Lung (tissue), 12 donors: ENCODE data around the gene ANO1. TPM values are rescaled to one million over a fixed set of nuclear protein-coding genes. Genes with fewer than 3 reads are reported as not detected.

ENCODE experiments used
- ATAC-seq: fragments of 200-7000 bp; cut with Tn5 transposase; one replicate; pipeline ENCODE4 v1.9.1; 2020; ENCODE audit warnings: moderate number of reproducible peaks; ENCODE audit not compliant: insufficient read depth, low FRiP score
- DNase-seq, 3 donors: peaks; one replicate each; pipeline ENCODE4 v3.0.0-alpha.2; 2013 to 2017
- H3K27ac ChIP-seq, 2 donors: one replicate each; pipeline ENCODE4 v1.5.1; 2013; ENCODE audit warnings: mild to moderate bottlenecking in 2 of 2, moderate library complexity in 2 of 2, control low read depth in 1 of 2, inconsistent platforms in 1 of 2, low read depth in 1 of 2, low read length in 1 of 2
- H3K27me3 ChIP-seq, 3 donors: one replicate each; pipeline ENCODE4 v1.5.1; 2013; ENCODE audit warnings: low read length in 2 of 3; ENCODE audit not compliant: control insufficient read depth in 3 of 3, insufficient read depth in 3 of 3
- H3K36me3 ChIP-seq, 4 donors: one replicate each; pipeline ENCODE4 v1.5.1; 2013; ENCODE audit warnings: low read length in 4 of 4, mild to moderate bottlenecking in 1 of 4, moderate library complexity in 1 of 4; ENCODE audit not compliant: control insufficient read depth in 4 of 4, insufficient read depth in 4 of 4
- H3K4me1 ChIP-seq, 5 donors: one replicate each; pipeline ENCODE4 v1.5.1; 2013; ENCODE audit warnings: low read length in 5 of 5, mild to moderate bottlenecking in 2 of 5, moderate library complexity in 1 of 5; ENCODE audit not compliant: control insufficient read depth in 5 of 5, insufficient read depth in 5 of 5
- H3K4me3 ChIP-seq: one replicate; pipeline ENCODE4 v1.5.1; 2013; ENCODE audit warnings: mild to moderate bottlenecking, control low read depth, moderate library complexity
- H3K9ac ChIP-seq, 2 donors: one replicate each; pipeline ENCODE4 v1.5.1; 2013; ENCODE audit warnings: low read length in 2 of 2, control low read depth in 1 of 2; ENCODE audit not compliant: insufficient read depth in 1 of 2
- H3K9me3 ChIP-seq, 4 donors: one replicate each; pipeline ENCODE4 v1.5.1; 2013; ENCODE audit warnings: low read length in 3 of 4, mild to moderate bottlenecking in 1 of 4, moderate library complexity in 1 of 4; ENCODE audit not compliant: control insufficient read depth in 4 of 4, insufficient read depth in 3 of 4
- WGBS, 2 donors: extraction: QIAGEN DNeasy Blood & Tissue Kit; methylation state at CpG; one replicate each; pipeline ENCODE4 v1.1.7; 2013; 5-methylcytosine and 5-hydroxymethylcytosine counted together
- polyA plus RNA-seq, 2 donors: library from polyadenylated mRNA; stranded (reverse); fragments of 200-250 nt; gene quantifications; one replicate each; pipeline ENCODE4 v1.2.1, GENCODE V29; 2013
- total RNA-seq, 2 donors: library from RNA; depleted of rRNA in 1 of 2; stranded (reverse); fragments of >200 nt in 1 of 2; gene quantifications; one replicate each; pipeline ENCODE4 v1.2.1, GENCODE V29; 2014 to 2021
- TF ChIP-seq, protein P1 (sequence below): IDR thresholded peaks from 2 replicates; pipeline ENCODE4 v1.5.1; 2012; ENCODE audit warnings: mild to moderate bottlenecking; ENCODE audit errors: control extremely low read depth, extremely low read depth
- donor health status: control.
- donor health status: control.
- donor health status: Bipolar disorder and iron deficiency.
- donor health status: healthy.
- donor health status: DM: yes; HTN: yes; CAD: no.

The ANO1 gene
- total and polyA plus RNA-seq, 4 donors = 1.2 to 10.8 (median 5.5) TPM

DNA sequence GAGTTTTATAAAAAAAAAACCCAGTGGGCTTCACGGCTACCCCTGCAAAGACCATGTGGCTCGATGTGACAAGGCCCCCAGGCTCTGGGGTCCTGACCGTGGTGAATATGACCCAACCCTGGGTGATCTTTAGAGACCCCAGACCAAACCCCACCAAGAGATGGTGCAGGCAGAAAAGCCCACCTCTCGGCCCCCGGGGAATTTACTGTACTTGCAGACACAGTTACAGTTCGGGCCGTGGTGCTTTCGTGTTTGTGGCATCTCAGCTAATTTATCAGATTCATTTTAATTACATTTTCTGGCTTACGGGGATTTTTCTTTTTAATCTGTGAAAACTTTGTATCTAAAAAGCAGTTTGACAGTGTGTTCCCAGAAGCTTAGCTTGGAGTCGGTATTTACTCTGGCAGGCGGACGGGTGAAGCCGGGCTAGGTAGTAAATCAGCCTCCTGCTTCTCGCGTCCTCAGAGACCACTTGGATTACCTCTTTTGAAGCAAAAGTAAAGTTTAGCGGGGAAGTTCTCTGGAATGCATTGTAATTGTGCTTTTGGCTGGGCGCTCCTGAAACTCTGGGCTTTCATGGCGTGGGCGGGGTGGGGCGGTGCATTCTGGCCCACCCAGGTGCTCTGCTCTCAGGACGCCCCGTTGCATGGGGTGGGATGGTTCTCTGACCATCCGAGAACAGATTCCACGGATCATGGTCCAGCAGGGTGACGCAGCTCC lies 25.3 kb downstream of the ANO1 start:
- Histone ChIP-seq H3K9ac (no peak overlapping the region), H3K9me3 (no peaks in the 10 kb centered on the region), H3K27me3 (no peaks in the 10 kb centered on the region), H3K27ac (no peak overlapping the region), H3K36me3 (no peaks in the 10 kb centered on the region), H3K4me3 (no peak overlapping the region), H3K4me1 (peaks cover 0 to 6% (median 0%) of the 10 kb centered on the region in 5 donors)
- ATAC-seq (no peak), DNase-seq (peak in 2 of 3 donors; percentile 25 to 35)
- TF ChIP-seq, protein P1, sequence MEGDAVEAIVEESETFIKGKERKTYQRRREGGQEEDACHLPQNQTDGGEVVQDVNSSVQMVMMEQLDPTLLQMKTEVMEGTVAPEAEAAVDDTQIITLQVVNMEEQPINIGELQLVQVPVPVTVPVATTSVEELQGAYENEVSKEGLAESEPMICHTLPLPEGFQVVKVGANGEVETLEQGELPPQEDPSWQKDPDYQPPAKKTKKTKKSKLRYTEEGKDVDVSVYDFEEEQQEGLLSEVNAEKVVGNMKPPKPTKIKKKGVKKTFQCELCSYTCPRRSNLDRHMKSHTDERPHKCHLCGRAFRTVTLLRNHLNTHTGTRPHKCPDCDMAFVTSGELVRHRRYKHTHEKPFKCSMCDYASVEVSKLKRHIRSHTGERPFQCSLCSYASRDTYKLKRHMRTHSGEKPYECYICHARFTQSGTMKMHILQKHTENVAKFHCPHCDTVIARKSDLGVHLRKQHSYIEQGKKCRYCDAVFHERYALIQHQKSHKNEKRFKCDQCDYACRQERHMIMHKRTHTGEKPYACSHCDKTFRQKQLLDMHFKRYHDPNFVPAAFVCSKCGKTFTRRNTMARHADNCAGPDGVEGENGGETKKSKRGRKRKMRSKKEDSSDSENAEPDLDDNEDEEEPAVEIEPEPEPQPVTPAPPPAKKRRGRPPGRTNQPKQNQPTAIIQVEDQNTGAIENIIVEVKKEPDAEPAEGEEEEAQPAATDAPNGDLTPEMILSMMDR = no peak
- 73 to 84% methylated on average over 25 of the region's 25 CpGs for WGBS, 2 donors

DNA sequence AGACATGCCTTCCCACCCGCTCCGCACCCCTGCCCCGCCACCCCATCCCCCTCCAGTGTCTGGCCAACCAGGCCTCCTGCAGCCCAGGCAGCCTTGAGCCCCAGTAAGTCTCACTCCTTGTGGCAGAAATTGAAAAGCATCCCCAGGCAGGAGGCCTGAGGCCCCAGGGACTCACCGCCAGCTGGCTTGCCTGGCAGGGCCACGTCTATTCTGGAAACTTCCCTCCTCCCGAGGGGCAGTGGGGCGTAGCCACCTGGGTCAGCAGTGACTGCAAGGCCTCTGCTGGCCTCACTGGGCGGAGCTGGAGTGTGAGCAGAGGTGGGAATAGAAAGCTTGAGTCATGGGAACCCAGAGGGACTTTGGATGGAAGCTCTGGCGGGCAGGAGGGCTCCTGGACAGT lies 26.3 kb downstream of the ANO1 start:
- ATAC-seq (no peak), DNase-seq (no peak)
- Histone ChIP-seq H3K36me3 (no peaks in the 10 kb centered on the region), H3K4me3 (no peak overlapping the region), H3K9ac (no peak overlapping the region), H3K27ac (no peak overlapping the region), H3K4me1 (peaks cover 0 to 6% (median 0%) of the 10 kb centered on the region in 5 donors), H3K27me3 (no peaks in the 10 kb centered on the region), H3K9me3 (no peaks in the 10 kb centered on the region)
- TF ChIP-seq, protein P1 = no peak
- WGBS, 2 donors = 75 to 82% methylated on average over 9 of the region's 9 CpGs

DNA sequence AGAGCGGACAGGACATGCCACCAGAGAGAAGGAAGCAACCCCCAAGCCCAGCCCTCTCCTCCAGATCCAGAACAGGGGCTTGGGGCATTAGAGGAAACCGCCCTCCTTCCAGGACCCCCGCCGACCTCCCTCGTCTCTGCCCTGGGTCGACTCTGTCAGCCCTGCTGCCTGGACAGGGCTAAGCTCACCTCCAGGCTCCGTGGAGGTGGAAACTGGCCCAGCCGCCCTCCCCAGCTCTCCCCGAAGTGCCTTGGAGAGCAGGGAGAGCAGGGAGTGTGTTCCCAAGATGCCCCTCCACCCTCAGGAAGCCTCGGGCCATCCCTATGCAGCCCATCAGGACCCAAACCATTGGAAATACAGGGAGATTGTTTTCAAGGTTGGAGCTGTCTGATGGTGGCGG lies 26.8 kb downstream of the ANO1 start:
- no peaks in the 10 kb centered on the region for H3K27me3 ChIP-seq
- H3K27ac ChIP-seq = no peak overlapping the region
- H3K4me3 ChIP-seq = no peak overlapping the region
- TF ChIP-seq, protein P1 = no peak
- DNase-seq = no peak
- ATAC-seq = no peak
- no peaks in the 10 kb centered on the region for H3K36me3 ChIP-seq
- 70 to 80% methylated on average over 11 of the region's 11 CpGs for WGBS, 2 donors
- H3K9ac ChIP-seq = no peak overlapping the region
- no peaks in the 10 kb centered on the region for H3K9me3 ChIP-seq
- peaks cover 0 to 6% (median 0%) of the 10 kb centered on the region in 5 donors for H3K4me1 ChIP-seq
